GM12875 (cell line): ENCODE measurements around the gene ZKSCAN1.
A peak's percentile ranks its signal among the peaks of the same experiment; 100 is the strongest.
"Not testable (repeated sequence)": the region's sequence is repeated elsewhere in the genome, so short reads cannot be mapped to it uniquely, and the experiment has no call there.

Source experiments
- H3K4me3 ChIP-seq: one replicate; pipeline ENCODE4 v1.5.1; 2011; ENCODE audit warnings: low read depth, low read length, control low read depth
- CTCF ChIP-seq: IDR thresholded peaks from 2 replicates; pipeline ENCODE4 v1.5.1; 2011; ENCODE audit warnings: low read depth, mild to moderate bottlenecking, control low read depth, inconsistent platforms, low read length, moderate library complexity, borderline replicate concordance; ENCODE audit not compliant: insufficient read depth

Gene ZKSCAN1

GRCh38 chr7:99979814-99980225 is 35.6 kb upstream of the ZKSCAN1 start:
- not testable (repeated sequence) for H3K4me3 ChIP-seq
- peak; percentile 51 for TF ChIP-seq CTCF

GRCh38 chr7:99980448-99980872 is 34.9 kb upstream of the ZKSCAN1 start:
- not testable (repeated sequence) for H3K4me3 ChIP-seq

- not testable (repeated sequence) for H3K4me3 ChIP-seq
Observed at GRCh38 chr7:99981066-99981465, 34.3 kb upstream of the ZKSCAN1 start.

GRCh38 chr7:99984593-99984992 is 30.8 kb upstream of the ZKSCAN1 start:
- H3K4me3 ChIP-seq: no peak overlapping the region
- TF ChIP-seq CTCF: no peak

- not testable (repeated sequence) for H3K4me3 ChIP-seq
Observed at GRCh38 chr7:99987306-99987705, 28.1 kb upstream of the ZKSCAN1 start.

- H3K4me3 ChIP-seq: no peak overlapping the region
- TF ChIP-seq CTCF: no peak
Observed at GRCh38 chr7:99987846-99988245, 27.6 kb upstream of the ZKSCAN1 start.

GRCh38 chr7:99990460-99990852 is 24.9 kb upstream of the ZKSCAN1 start:
- no peak overlapping the region for H3K4me3 ChIP-seq
- TF ChIP-seq CTCF: no peak

- H3K4me3 ChIP-seq: not testable (repeated sequence)
Observed at GRCh38 chr7:99991543-99991942, 23.9 kb upstream of the ZKSCAN1 start.

GRCh38 chr7:99992330-99993038 is 22.9 kb upstream of the ZKSCAN1 start:
- H3K4me3 ChIP-seq: no peak overlapping the region
- no peak for TF ChIP-seq CTCF
